KOPT-K1 (cell line): ENCODE data around the gene ALG3.
A peak's percentile ranks its signal among the peaks of the same experiment; 100 is the strongest.

Source experiments
- H3K27ac ChIP-seq: fragments of 200-600 bp; sonication (generic); 2 replicates; pipeline ENCODE4 v1.5.1; 2016; ENCODE audit warnings: antibody characterized with exemption, mild to moderate bottlenecking, low read depth, low read length; ENCODE audit not compliant: poor library complexity, severe bottlenecking
- H3K36me3 ChIP-seq: fragments of 200-600 bp; sonication (generic); 2 replicates; pipeline ENCODE4 v1.5.1; 2017; ENCODE audit warnings: antibody characterized with exemption, mild to moderate bottlenecking, low read length, moderate library complexity; ENCODE audit not compliant: insufficient read depth
- H3K9me3 ChIP-seq: fragments of 200-600 bp; sonication (generic); 2 replicates; pipeline ENCODE4 v1.5.1; 2017; ENCODE audit warnings: antibody characterized with exemption, low read length, mild to moderate bottlenecking; ENCODE audit not compliant: insufficient read depth, poor library complexity, severe bottlenecking

ALG3 gene

GRCh38 chr3:184248454-184249411 lies at the start of gene ALG3:
Gene ALG3, minus strand, starts transcription at chr3:184248962. Its CDS starts 22 bp downstream, at chr3:184248940.
- peaks cover 26% of the 10 kb centered on the region for H3K36me3 ChIP-seq
- H3K27ac ChIP-seq, result peak within 1 kb of the TSS; percentile 79
- H3K9me3 ChIP-seq, result no peaks in the 10 kb centered on the region

- Histone ChIP-seq H3K9me3 (no peaks in the 10 kb centered on the region), H3K36me3 (peaks cover 16% of the 10 kb centered on the region)
Measured at GRCh38 chr3:184296616-184297015, 47.9 kb upstream of the ALG3 start.

GRCh38 chr3:184295771-184296170 lies 47.0 kb upstream of the ALG3 start:
- Histone ChIP-seq H3K27ac (no peak overlapping the region), H3K9me3 (no peaks in the 10 kb centered on the region), H3K36me3 (peaks cover 7% of the 10 kb centered on the region)

More at GRCh38 chr3:184296616-184297015, 47.9 kb upstream of the ALG3 start:
- H3K27ac ChIP-seq, result no peak overlapping the region

- Histone ChIP-seq H3K27ac (no peak overlapping the region), H3K36me3 (no peaks in the 10 kb centered on the region)
Measured at GRCh38 chr3:184291738-184292445, 43.1 kb upstream of the ALG3 start.

GRCh38 chr3:184291044-184291737 lies 42.4 kb upstream of the ALG3 start:
- Histone ChIP-seq H3K9me3 (no peaks in the 10 kb centered on the region), H3K36me3 (no peaks in the 10 kb centered on the region), H3K27ac (no peak overlapping the region)

More at GRCh38 chr3:184291738-184292445, 43.1 kb upstream of the ALG3 start:
- H3K9me3 ChIP-seq, result no peaks in the 10 kb centered on the region

GRCh38 chr3:184290331-184290730 lies 41.6 kb upstream of the ALG3 start:
- Histone ChIP-seq H3K27ac (no peak overlapping the region), H3K36me3 (no peaks in the 10 kb centered on the region), H3K9me3 (no peaks in the 10 kb centered on the region)

- Histone ChIP-seq H3K9me3 (no peaks in the 10 kb centered on the region), H3K27ac (no peak overlapping the region), H3K36me3 (no peaks in the 10 kb centered on the region)
Measured at GRCh38 chr3:184289426-184289938, 40.7 kb upstream of the ALG3 start.

GRCh38 chr3:184284696-184285095 lies 35.9 kb upstream of the ALG3 start:
- no peaks in the 10 kb centered on the region for H3K36me3 ChIP-seq
- no peak overlapping the region for H3K27ac ChIP-seq
- no peaks in the 10 kb centered on the region for H3K9me3 ChIP-seq

- no peaks in the 10 kb centered on the region for H3K9me3 ChIP-seq
- no peaks in the 10 kb centered on the region for H3K36me3 ChIP-seq
- no peak overlapping the region for H3K27ac ChIP-seq
Measured at GRCh38 chr3:184283681-184284080, 34.9 kb upstream of the ALG3 start.

- H3K9me3 ChIP-seq, result no peaks in the 10 kb centered on the region
- no peaks in the 10 kb centered on the region for H3K36me3 ChIP-seq
- H3K27ac ChIP-seq, result no peak overlapping the region
Measured at GRCh38 chr3:184282941-184283340, 34.2 kb upstream of the ALG3 start.

- no peaks in the 10 kb centered on the region for H3K9me3 ChIP-seq
- no peaks in the 10 kb centered on the region for H3K36me3 ChIP-seq
- no peak overlapping the region for H3K27ac ChIP-seq
Measured at GRCh38 chr3:184277366-184277765, 28.6 kb upstream of the ALG3 start.

- no peaks in the 10 kb centered on the region for H3K36me3 ChIP-seq
- H3K9me3 ChIP-seq, result no peaks in the 10 kb centered on the region
- H3K27ac ChIP-seq, result no peak within 1 kb of the TSS
Measured at GRCh38 chr3:184275961-184276910, 27.5 kb upstream of the ALG3 start, which contains the start of gene ECE2. Gene ECE2, plus strand, starts transcription at chr3:184276022. Its CDS starts 132 bp downstream, at chr3:184276154.

- no peak overlapping the region for H3K27ac ChIP-seq
Measured at GRCh38 chr3:184275381-184275701, 26.6 kb upstream of the ALG3 start.

GRCh38 chr3:184272269-184272668 lies 23.5 kb upstream of the ALG3 start:
- no peaks in the 10 kb centered on the region for H3K36me3 ChIP-seq
- no peak overlapping the region for H3K27ac ChIP-seq
- H3K9me3 ChIP-seq, result peaks cover 6% of the 10 kb centered on the region

More at GRCh38 chr3:184275381-184275701, 26.6 kb upstream of the ALG3 start:
- Histone ChIP-seq H3K36me3 (no peaks in the 10 kb centered on the region), H3K9me3 (no peaks in the 10 kb centered on the region)
